HepG2 (cell line): ENCODE measurements around the gene ANKS4B. TPM values are rescaled to one million over a fixed set of nuclear protein-coding genes. Genes with fewer than 3 reads are reported as not detected.
A peak's percentile ranks its signal among the peaks of the same experiment; 100 is the strongest.

Experiments used
- ARID2 ChIP-seq: sonication (generic); formaldehyde crosslinking; IDR thresholded peaks from 2 replicates; pipeline ENCODE4 v1.8.1; 2022; ENCODE audit warnings: mild to moderate bottlenecking, missing genetic modification reagents, borderline replicate concordance
- ELF1 ChIP-seq: sonication (generic); formaldehyde crosslinking; IDR thresholded peaks from 2 replicates; pipeline ENCODE4 v1.4.0; 2020; ENCODE audit warnings: missing genetic modification reagents
- HMG20A ChIP-seq: IDR thresholded peaks from 2 replicates; pipeline ENCODE4 v1.6.1; 2016; ENCODE audit warnings: borderline replicate concordance
- HOXA5 ChIP-seq: sonication (generic); formaldehyde crosslinking; IDR thresholded peaks from 2 replicates; pipeline ENCODE4 v1.4.0; 2020; ENCODE audit warnings: missing genetic modification reagents
- ISL2 ChIP-seq: sonication (generic); formaldehyde crosslinking; IDR thresholded peaks from 2 replicates; pipeline ENCODE4 v1.5.0; 2020; ENCODE audit warnings: missing genetic modification reagents
- SIN3B ChIP-seq: fragments of 150-350 bp; IDR thresholded peaks from 2 replicates; pipeline ENCODE4 v1.6.1; 2014; ENCODE audit warnings: low read length
- ZMYM4 ChIP-seq: sonication (generic); formaldehyde crosslinking; IDR thresholded peaks from 2 replicates; pipeline ENCODE4 v1.8.1; 2023; ENCODE audit warnings: mild to moderate bottlenecking, missing genetic modification reagents
- ZNF136 ChIP-seq: sonication (generic); formaldehyde crosslinking; IDR thresholded peaks from 2 replicates; pipeline ENCODE4 v1.8.1; 2022; ENCODE audit warnings: low read depth, mild to moderate bottlenecking, moderate library complexity, missing genetic modification reagents
- ZNF383 ChIP-seq: sonication (generic); formaldehyde crosslinking; IDR thresholded peaks from 2 replicates; pipeline ENCODE4 v1.4.0; 2020; ENCODE audit warnings: missing genetic modification reagents, mild to moderate bottlenecking, borderline replicate concordance
- ZNF558 ChIP-seq: sonication (generic); formaldehyde crosslinking; IDR thresholded peaks from 2 replicates; pipeline ENCODE4 v1.9.0; 2022; ENCODE audit warnings: mild to moderate bottlenecking, missing genetic modification reagents, borderline replicate concordance
- ZNF660 ChIP-seq: sonication (generic); formaldehyde crosslinking; IDR thresholded peaks from 2 replicates; pipeline ENCODE4 v1.5.1; 2020; ENCODE audit warnings: mild to moderate bottlenecking, low read depth, missing genetic modification reagents, borderline replicate concordance
- polyA plus RNA-seq, 8 experiments: library from polyadenylated mRNA; depleted of rRNA in 3 of 8; stranded (reverse) in 7 of 8; unstranded in 1 of 8; fragments of >200 nt; fragmentation: Illumina TruSeq in 4 of 8; extraction: Trizol in 4 of 8; gene quantifications; 2 replicates each; pipeline versions ENCODE4 v1.2.1 to v1.2.3, GENCODE V29; 2011 to 2016; ENCODE audit warnings: low read depth in 4 of 8, missing spikeins in 1 of 8, mixed read lengths in 1 of 8; ENCODE audit not compliant: insufficient read depth in 1 of 8
- total RNA-seq, 5 experiments: library from RNA; depleted of rRNA; stranded (reverse); fragments of >200 nt; fragmentation: Illumina TruSeq; extraction: Trizol; gene quantifications; 2 replicates each; pipeline ENCODE4 v1.2.3, GENCODE V29; 2016; ENCODE audit warnings: low read depth in 1 of 5
- TF ChIP-seq, protein P1 (sequence below): sonication (generic); formaldehyde crosslinking; IDR thresholded peaks from 2 replicates; pipeline ENCODE4 v1.5.1; 2020; ENCODE audit warnings: missing genetic modification reagents, mild to moderate bottlenecking, borderline replicate concordance
- TF ChIP-seq, protein P2 (sequence below), 2 experiments: fragments of 450-650 bp in 1 of 2; sonication (generic) in 1 of 2; formaldehyde crosslinking in 1 of 2; IDR thresholded peaks; 2 replicates each; pipeline versions ENCODE4 v1.6.1 to v1.8.0; 2016 to 2022; ENCODE audit warnings: antibody characterized with exemption in 1 of 2, mild to moderate bottlenecking in 1 of 2, missing genetic modification reagents in 1 of 2
- TF ChIP-seq, protein P3 (sequence below): IDR thresholded peaks from 2 replicates; pipeline ENCODE4 v1.6.1; 2012; ENCODE audit warnings: low read depth, low read length, improper control_type of control experiment

The ANKS4B gene
- total and polyA plus RNA-seq, 2 of the 13 experiments (the other 11 are each of a cell fraction or from before 2014, with no cell fraction given): 6.5 to 30.0 TPM

DNA sequence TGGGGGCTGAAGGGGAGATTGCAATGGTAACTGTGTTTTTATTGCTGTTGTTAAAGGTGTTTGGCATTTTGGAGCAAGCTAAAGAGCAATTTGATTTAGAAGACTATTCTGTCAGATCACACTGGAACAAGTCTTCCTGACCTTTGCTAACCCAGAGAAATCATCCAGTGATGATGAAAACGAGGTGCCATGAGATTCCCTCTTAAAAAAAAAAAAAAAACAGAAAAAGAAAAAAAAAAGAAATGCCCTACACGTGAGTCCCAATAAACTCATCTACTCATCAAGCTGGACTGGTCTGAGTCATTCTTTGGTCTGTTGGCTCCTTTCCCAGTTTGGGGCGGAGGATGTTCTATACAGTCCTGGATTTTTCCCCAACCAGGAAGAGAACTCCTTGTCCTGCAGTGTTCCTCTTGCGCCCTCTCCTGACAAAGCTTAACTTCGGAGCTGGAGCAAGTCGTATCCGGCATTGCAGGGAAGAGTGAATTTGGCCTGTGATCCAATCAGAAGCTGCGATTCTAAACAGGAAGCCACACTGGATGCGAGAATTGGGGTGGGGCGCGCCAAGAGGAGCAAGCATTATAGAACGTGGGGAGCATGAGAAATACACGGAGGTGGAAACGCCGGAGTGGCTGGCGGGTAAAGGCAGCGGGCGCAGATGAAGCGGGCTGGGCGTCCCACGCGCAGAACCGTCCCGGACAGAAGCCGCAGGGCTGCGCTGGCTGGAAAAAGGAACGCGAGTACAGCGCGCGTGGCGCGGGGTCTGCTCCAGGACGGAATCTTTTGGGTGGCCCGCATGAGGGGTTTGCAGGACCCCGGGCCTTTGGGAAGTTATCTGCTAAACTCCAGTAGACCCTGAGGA is 67.0 kb downstream of the ANKS4B start (continued):
- TF ChIP-seq ZMYM4 (CRISPR knock-in tag) (peak; percentile 97), ARID2 (CRISPR knock-in tag) (peak; percentile 91; the same call in 1 of the 2 replicates), ZNF558 (0 out of 2 replicates have a peak, but pooled peaks have one; percentile 23), ZNF136 (CRISPR knock-in tag) (peak; percentile 56), ZNF383 (no peak), ELF1 (CRISPR knock-in tag) (peak; percentile 99), SIN3B (peak; percentile 73; the same call in 1 of the 2 replicates), ZNF660 (no peak), HMG20A (CRISPR knock-in tag) (peak; percentile 67; the same call in 1 of the 2 replicates), ISL2 (CRISPR knock-in tag) (peak; percentile 13), HOXA5 (peak; percentile 90)
- TF ChIP-seq, protein P1, sequence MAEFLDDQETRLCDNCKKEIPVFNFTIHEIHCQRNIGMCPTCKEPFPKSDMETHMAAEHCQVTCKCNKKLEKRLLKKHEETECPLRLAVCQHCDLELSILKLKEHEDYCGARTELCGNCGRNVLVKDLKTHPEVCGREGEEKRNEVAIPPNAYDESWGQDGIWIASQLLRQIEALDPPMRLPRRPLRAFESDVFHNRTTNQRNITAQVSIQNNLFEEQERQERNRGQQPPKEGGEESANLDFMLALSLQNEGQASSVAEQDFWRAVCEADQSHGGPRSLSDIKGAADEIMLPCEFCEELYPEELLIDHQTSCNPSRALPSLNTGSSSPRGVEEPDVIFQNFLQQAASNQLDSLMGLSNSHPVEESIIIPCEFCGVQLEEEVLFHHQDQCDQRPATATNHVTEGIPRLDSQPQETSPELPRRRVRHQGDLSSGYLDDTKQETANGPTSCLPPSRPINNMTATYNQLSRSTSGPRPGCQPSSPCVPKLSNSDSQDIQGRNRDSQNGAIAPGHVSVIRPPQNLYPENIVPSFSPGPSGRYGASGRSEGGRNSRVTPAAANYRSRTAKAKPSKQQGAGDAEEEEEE: no peak
- TF ChIP-seq, protein P2, sequence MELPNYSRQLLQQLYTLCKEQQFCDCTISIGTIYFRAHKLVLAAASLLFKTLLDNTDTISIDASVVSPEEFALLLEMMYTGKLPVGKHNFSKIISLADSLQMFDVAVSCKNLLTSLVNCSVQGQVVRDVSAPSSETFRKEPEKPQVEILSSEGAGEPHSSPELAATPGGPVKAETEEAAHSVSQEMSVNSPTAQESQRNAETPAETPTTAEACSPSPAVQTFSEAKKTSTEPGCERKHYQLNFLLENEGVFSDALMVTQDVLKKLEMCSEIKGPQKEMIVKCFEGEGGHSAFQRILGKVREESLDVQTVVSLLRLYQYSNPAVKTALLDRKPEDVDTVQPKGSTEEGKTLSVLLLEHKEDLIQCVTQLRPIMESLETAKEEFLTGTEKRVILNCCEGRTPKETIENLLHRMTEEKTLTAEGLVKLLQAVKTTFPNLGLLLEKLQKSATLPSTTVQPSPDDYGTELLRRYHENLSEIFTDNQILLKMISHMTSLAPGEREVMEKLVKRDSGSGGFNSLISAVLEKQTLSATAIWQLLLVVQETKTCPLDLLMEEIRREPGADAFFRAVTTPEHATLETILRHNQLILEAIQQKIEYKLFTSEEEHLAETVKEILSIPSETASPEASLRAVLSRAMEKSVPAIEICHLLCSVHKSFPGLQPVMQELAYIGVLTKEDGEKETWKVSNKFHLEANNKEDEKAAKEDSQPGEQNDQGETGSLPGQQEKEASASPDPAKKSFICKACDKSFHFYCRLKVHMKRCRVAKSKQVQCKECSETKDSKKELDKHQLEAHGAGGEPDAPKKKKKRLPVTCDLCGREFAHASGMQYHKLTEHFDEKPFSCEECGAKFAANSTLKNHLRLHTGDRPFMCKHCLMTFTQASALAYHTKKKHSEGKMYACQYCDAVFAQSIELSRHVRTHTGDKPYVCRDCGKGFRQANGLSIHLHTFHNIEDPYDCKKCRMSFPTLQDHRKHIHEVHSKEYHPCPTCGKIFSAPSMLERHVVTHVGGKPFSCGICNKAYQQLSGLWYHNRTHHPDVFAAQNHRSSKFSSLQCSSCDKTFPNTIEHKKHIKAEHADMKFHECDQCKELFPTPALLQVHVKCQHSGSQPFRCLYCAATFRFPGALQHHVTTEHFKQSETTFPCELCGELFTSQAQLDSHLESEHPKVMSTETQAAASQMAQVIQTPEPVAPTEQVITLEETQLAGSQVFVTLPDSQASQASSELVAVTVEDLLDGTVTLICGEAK (IDR thresholded peaks at IDR 0.05): no peak
- TF ChIP-seq, protein P2 (CRISPR knock-in tag; IDR thresholded peaks at IDR 0.05): peak; percentile 38; the same call in 1 of the 2 replicates
- TF ChIP-seq, protein P3, sequence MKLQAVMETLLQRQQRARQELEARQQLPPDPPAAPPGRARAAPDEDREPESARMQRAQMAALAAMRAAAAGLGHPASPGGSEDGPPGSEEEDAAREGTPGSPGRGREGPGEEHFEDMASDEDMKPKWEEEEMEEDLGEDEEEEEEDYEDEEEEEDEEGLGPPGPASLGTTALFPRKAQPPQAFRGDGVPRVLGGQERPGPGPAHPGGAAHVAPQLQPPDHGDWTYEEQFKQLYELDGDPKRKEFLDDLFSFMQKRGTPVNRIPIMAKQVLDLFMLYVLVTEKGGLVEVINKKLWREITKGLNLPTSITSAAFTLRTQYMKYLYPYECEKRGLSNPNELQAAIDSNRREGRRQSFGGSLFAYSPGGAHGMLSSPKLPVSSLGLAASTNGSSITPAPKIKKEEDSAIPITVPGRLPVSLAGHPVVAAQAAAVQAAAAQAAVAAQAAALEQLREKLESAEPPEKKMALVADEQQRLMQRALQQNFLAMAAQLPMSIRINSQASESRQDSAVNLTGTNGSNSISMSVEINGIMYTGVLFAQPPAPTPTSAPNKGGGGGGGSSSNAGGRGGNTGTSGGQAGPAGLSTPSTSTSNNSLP: peak; percentile 93
